Esophagus squamous epithelium (tissue), 4 donors: ENCODE results near the gene APP.

ENCODE experiments used
- CTCF ChIP-seq, 6 experiments: fragments of 450-650 bp in 4 of 6; fragments of 200-600 bp in 2 of 6; sonication (generic) in 2 of 6; IDR thresholded peaks; one replicate each; pipeline ENCODE4 v1.5.1; 2016 to 2019; ENCODE audit warnings: antibody characterized with exemption in 6 of 6, mild to moderate bottlenecking in 4 of 6, moderate library complexity in 4 of 6
- POLR2A ChIP-seq, 4 donors: fragments of 450-650 bp; IDR thresholded peaks; one replicate each; pipeline ENCODE4 v1.6.1; 2017; ENCODE audit warnings: antibody characterized with exemption in 4 of 4, mild to moderate bottlenecking in 4 of 4, moderate library complexity in 3 of 4

DNA sequence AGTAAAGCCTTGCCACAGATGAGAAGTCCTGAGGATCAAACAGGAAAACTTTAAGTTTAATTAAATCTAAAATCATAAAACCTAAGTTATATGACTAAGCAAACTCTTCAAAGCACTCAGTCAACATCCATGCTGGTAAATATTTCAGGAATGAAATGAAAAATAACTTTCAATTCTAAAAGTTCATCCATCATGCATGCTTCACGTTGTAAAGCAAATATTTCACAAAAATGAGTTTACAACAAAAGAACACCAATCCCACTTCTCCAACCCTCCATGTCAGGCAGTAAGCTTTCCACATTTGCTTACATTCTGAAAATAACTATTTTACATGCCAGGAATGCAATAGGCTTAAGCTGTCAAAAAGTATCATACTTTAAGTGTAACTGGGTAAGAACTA is 16.8 kb downstream of the APP start:
- no peak for TF ChIP-seq POLR2A (IDR thresholded peaks at IDR 0.05)
- no peak for TF ChIP-seq CTCF (IDR thresholded peaks at IDR 0.05)
